Keratinocyte (primary cell): ENCODE measurements around the gene RNF149.

Experiments
- CTCF ChIP-seq, 3 experiments: IDR thresholded peaks in 1 of 3; conservative IDR thresholded peaks in 1 of 3; optimal IDR thresholded peaks in 1 of 3; 2 replicates in 2 of 3; 3 replicates in 1 of 3; pipeline versions ENCODE3 to v1.5.1; 2011; ENCODE audit warnings: low read length in 3 of 3, mild to moderate bottlenecking in 3 of 3, moderate library complexity in 2 of 3, control low read depth in 1 of 3, inconsistent platforms in 1 of 3; ENCODE audit not compliant: insufficient read depth in 2 of 3; ENCODE audit errors: extremely low read depth in 1 of 3
- EZH2 ChIP-seq: IDR thresholded peaks from one replicate; pipeline ENCODE4 v1.6.1; 2012; ENCODE audit warnings: inconsistent platforms, mild to moderate bottlenecking, low read length, moderate library complexity

GRCh38 chr2:101340141-101340551 lies 31.6 kb upstream of the RNF149 start:
- TF ChIP-seq CTCF (optimal IDR thresholded peaks at IDR 0.05 in 1 of 3, IDR thresholded peaks at IDR 0.05 in 1 of 3, conservative IDR thresholded peaks at IDR 0.05 in 1 of 3; ENCODE audit: extremely low read depth in 1 of 3, insufficient read depth in 2 of 3, low read length in 3 of 3) (no peak), EZH2 (no peak)
